GM12873 (cell line): ENCODE results near the gene EIF1AX.

Experiments used
- CTCF ChIP-seq: IDR thresholded peaks from 2 replicates; pipeline ENCODE4 v1.5.1; 2012; ENCODE audit warnings: low read depth, mild to moderate bottlenecking, moderate library complexity, low read length, control low read depth; ENCODE audit not compliant: insufficient read depth; ENCODE audit errors: missing control alignments

Gene EIF1AX, protein sequence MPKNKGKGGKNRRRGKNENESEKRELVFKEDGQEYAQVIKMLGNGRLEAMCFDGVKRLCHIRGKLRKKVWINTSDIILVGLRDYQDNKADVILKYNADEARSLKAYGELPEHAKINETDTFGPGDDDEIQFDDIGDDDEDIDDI

DNA sequence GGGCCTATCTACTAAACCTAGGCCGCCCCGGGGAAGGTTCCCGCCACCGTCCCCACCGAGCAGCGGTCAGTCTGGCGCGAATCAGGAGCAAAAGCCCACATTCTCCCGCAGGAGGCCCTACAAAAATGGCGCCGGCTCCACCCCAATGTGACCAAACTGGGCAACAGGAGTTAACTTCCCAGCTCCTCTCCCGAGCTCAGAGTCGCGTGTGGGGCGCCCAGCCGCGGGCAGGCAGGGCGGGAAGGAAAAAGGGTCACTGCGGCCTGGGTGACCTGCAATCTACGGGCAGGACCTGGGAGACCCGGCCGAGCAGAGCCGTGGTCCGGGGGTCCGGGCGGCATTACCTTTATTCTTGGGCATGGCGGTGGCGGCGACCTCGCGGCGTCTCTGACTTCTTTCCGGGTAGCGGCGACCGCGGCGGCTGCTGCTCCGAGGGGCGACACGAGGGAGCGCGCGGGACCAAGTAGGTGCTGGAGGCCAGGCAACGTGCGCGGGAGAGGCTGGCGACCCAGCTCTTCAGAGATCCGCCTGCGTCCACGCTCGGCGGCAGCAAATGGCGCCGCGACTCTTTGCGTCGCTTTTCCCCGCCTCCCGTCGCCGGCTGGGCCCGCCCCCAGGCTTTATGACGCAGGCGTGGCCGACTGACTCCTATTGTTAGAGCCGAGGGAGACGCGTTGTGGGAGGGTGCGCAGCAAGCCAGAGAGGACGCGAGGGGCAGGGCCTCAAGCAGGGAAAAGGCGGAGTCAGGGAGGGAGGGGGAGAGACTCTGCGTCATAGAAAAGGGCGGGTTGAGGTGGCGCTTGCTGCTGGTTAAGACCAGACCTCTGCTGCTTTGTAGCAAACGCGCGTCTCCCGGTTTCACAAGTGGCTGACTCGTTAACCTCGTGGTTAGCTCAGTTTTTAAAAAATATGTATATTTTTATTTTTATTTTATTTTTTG lies at the start of gene EIF1AX:
Gene EIF1AX, minus strand, starts transcription at position 558 of the 940 bp plus-strand sequence. Its CDS starts 198 bp downstream, at position 360.
- TF ChIP-seq CTCF: no peak

GRCh38 chrX:20189171-20189570 lies 47.5 kb upstream of the EIF1AX start:
- TF ChIP-seq CTCF: no peak

DNA sequence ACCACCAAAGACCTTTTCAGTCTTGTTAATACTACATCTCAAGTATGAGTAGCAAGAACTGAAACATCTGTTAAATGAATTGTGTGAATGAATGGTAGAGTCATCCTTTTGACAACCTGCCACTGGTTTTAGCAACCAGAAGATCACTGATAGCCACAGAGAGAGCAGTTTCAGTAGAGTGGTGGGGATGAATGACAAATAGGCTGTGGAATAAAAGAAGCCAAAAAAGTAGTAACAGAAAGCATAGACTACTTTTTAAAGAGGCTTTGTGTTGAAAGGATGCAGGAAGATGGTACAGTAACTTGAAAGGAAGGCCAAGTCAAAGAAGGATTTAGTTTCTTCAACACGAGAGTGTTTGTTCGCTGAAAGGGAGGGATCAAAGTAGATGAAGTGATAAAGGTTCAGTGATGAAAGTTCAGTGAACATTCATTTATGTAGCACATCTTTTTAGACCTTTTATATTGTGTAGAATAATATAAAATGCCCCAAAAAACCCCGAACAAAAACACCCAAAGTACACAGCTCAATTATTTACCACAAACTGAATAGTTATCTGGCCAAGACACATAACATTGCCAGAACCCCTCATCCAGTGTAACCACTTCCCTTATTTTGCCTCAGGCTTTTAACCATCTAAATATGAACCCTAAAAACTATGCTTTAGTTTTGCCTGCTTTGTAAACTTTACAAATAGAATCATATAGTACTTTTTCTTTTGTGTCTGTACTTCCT lies 40.1 kb upstream of the EIF1AX start:
- no peak for TF ChIP-seq CTCF

GRCh38 chrX:20177093-20177492 lies 35.5 kb upstream of the EIF1AX start:
- TF ChIP-seq CTCF: no peak

- no peak for TF ChIP-seq CTCF
These were observed 32.2 kb upstream of the EIF1AX start for GRCh38 chrX:20173856-20174255.

GRCh38 chrX:20173313-20173712 lies 31.7 kb upstream of the EIF1AX start:
- no peak for TF ChIP-seq CTCF

GRCh38 chrX:20171887-20172286 lies 30.2 kb upstream of the EIF1AX start:
- TF ChIP-seq CTCF: no peak
